ENCODE data around the gene BBX. TPM values are rescaled to one million over a fixed set of nuclear protein-coding genes. Genes with fewer than 3 reads are reported as not detected.

Gene BBX
- total RNA-seq, 4 donors from 2014 or later, result 55.6 to 86.7 (median 73.0) TPM

DNA sequence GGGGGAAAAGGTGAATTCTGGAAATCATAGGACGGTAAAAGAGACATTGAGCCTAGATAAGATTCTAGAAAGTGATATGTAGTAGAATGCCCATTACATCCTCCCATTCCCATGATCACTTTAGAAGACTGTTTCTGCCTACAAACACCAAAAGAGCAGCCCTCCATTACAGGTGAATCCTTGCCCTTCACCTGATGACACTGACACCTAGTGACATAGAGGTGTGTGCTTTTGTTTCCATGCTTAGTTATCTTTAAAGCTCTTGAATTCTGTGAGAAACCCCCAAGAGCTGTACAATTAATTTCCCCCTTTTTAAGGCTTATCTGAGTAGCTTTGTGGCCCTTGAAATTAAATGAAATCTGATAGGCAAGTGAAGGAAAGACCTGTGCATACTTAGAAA is 8.3 kb upstream of the BBX start:
- 71 to 100% methylated on average over 1 of the region's 1 CpG for WGBS, 2 donors (ENCODE audit: low coverage in 1 of 2)

GRCh38 chr3:107516475-107516874 is 6.3 kb upstream of the BBX start:
- no peak for TF ChIP-seq POLR2AphosphoS5 (IDR thresholded peaks at IDR 0.05)
- TF ChIP-seq CTCF (IDR thresholded peaks at IDR 0.05), result no peak
- no peak for TF ChIP-seq EP300 (IDR thresholded peaks at IDR 0.05)
- no peak for TF ChIP-seq POLR2A (IDR thresholded peaks at IDR 0.05)
- Histone ChIP-seq H3K4me3 (no peak overlapping the region), H3K4me1 (no peaks in the 10 kb centered on the region), H3K27ac (no peak overlapping the region), H3K36me3 (no peaks in the 10 kb centered on the region), H3K9me3 (no peaks in the 10 kb centered on the region), H3K27me3 (no peaks in the 10 kb centered on the region)
- ATAC-seq, result no peak
- WGBS, 2 donors (ENCODE audit: low coverage in 1 of 2), result 53 to 59% methylated on average over 3 of the region's 3 CpGs

More for the DNA sequence above, 8.3 kb upstream of the BBX start:
- Histone ChIP-seq H3K27me3 (peaks cover 1% of the 10 kb centered on the region), H3K9me3 (no peaks in the 10 kb centered on the region), H3K4me3 (no peak overlapping the region), H3K4me1 (no peaks in the 10 kb centered on the region), H3K27ac (no peak overlapping the region), H3K36me3 (no peaks in the 10 kb centered on the region)
- TF ChIP-seq CTCF (IDR thresholded peaks at IDR 0.05) (no peak), POLR2AphosphoS5 (IDR thresholded peaks at IDR 0.05) (no peak)
- ATAC-seq, result no peak

DNA sequence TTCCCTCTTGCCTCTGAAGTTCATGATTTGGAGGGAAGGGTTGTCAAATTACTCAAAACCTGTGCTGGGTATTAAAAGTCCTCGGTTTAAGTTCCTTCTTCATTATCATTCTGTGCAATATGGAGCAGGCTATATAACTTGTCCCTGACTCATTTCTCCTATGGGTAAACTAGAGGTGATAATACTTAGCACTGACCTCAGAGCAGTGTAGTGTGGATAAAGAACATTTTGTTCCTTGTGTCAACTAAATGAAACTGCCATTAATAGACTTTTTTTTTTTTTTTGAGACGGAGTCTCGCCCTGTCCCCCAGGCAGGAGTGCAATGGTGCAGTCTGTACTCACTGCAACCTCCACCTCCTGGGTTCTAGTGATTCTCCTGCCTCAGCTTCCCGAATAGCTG is 2.2 kb upstream of the BBX start:
- TF ChIP-seq POLR2AphosphoS5 (IDR thresholded peaks at IDR 0.05), result no peak
- no peak for TF ChIP-seq EP300 (IDR thresholded peaks at IDR 0.05)
- TF ChIP-seq CTCF (IDR thresholded peaks at IDR 0.05), result no peak
- no peak for TF ChIP-seq POLR2A (IDR thresholded peaks at IDR 0.05)
- H3K4me1 ChIP-seq, result peaks cover 0 to 6% (median 4%) of the 10 kb centered on the region in 3 donors
- no peaks in the 10 kb centered on the region for H3K36me3 ChIP-seq
- no peak overlapping the region for H3K4me3 ChIP-seq
- H3K9me3 ChIP-seq, result no peaks in the 10 kb centered on the region
- no peak for ATAC-seq
- H3K27me3 ChIP-seq, result no peaks in the 10 kb centered on the region
- WGBS, 2 donors (ENCODE audit: low coverage in 1 of 2), result 87 to 91% methylated on average over 1 to 3 of the region's 4 CpGs
- no peak overlapping the region for H3K27ac ChIP-seq

- 89 to 95% methylated on average over 3 of the region's 3 CpGs for WGBS, 2 donors (ENCODE audit: low coverage in 1 of 2)
- no peak for ATAC-seq
- Histone ChIP-seq H3K9me3 (no peaks in the 10 kb centered on the region), H3K4me3 (no peak overlapping the region), H3K27ac (no peak overlapping the region), H3K4me1 (peaks cover 3 to 15% (median 8%) of the 10 kb centered on the region in 3 donors), H3K36me3 (no peaks in the 10 kb centered on the region), H3K27me3 (no peaks in the 10 kb centered on the region)
- no peak for TF ChIP-seq POLR2AphosphoS5 (IDR thresholded peaks at IDR 0.05)
- no peak for TF ChIP-seq POLR2A (IDR thresholded peaks at IDR 0.05)
- no peak for TF ChIP-seq EP300 (IDR thresholded peaks at IDR 0.05)
- TF ChIP-seq CTCF (IDR thresholded peaks at IDR 0.05), result no peak
Observed at GRCh38 chr3:107521469-107522059, 1.2 kb upstream of the BBX start.

- no peaks in the 10 kb centered on the region for H3K9me3 ChIP-seq
- ATAC-seq, result peak; percentile 56
- WGBS, 2 donors (ENCODE audit: low coverage in 1 of 2), result no CpG with 5 or more reads among the region's 27 CpGs
Observed at GRCh38 chr3:107523289-107523538, 452 bp downstream of the BBX start.

More at GRCh38 chr3:107523289-107523538, 452 bp downstream of the BBX start:
- peak overlapping the region; percentile 77 to 97 (median 96) for H3K27ac ChIP-seq
- TF ChIP-seq POLR2A (IDR thresholded peaks at IDR 0.05) (no peak), POLR2AphosphoS5 (IDR thresholded peaks at IDR 0.05) (no peak), EP300 (IDR thresholded peaks at IDR 0.05) (no peak), CTCF (IDR thresholded peaks at IDR 0.05) (no peak)
- no peaks in the 10 kb centered on the region for H3K27me3 ChIP-seq
- H3K4me3 ChIP-seq, result peak overlapping the region; percentile 77 to 91
- H3K4me1 ChIP-seq, result peaks cover 3 to 23% (median 8%) of the 10 kb centered on the region in 3 donors
- H3K36me3 ChIP-seq, result no peaks in the 10 kb centered on the region

Data from gastroesophageal sphincter (tissue), 4 donors.